PC-9 (cell line): ENCODE data around the gene ZNF462. TPM values are rescaled to one million over a fixed set of nuclear protein-coding genes. Genes with fewer than 3 reads are reported as not detected.

Experiments
- BruUV-seq: library from RNA; stranded (reverse); fragments of 400-500 nt; replicated peaks from 2 replicates; lab custom pipeline; 2021; lab: Mats Ljungman, UMichigan
- CTCF ChIA-PET: fragments of 300-600 bp; sonication (Branson Sonifier 250); formaldehyde crosslinking; loops from one replicate; lab custom pipeline; 2022; ENCODE audit warnings: antibody characterized with exemption; lab: Charles Lee
- POLR2A ChIA-PET: fragments of 300-600 bp; sonication (Branson Sonifier 250); formaldehyde crosslinking; loops from one replicate; lab custom pipeline; 2022; ENCODE audit warnings: antibody characterized with exemption; ENCODE audit not compliant: unreplicated experiment; lab: Charles Lee
- DNase-seq, 2 experiments: peaks; one replicate each; pipeline versions ENCODE4 v3.0.0 to v3.0.0-alpha.2; 2015 to 2022; ENCODE audit warnings: mixed read lengths in 1 of 2
- H2AFZ ChIP-seq: fragments of 200-600 bp; sonication (generic); 2 replicates; pipeline ENCODE4 v1.8.1; 2017; ENCODE audit warnings: antibody characterized with exemption
- H3F3A ChIP-seq: fragments of 200-600 bp; sonication (generic); 2 replicates; pipeline ENCODE4 v1.8.1; 2017; ENCODE audit warnings: antibody characterized with exemption, mild to moderate bottlenecking, low read depth; ENCODE audit not compliant: insufficient read depth
- H3K27ac ChIP-seq: fragments of 200-600 bp; sonication (generic); 2 replicates; pipeline ENCODE4 v1.6.1; 2016; ENCODE audit warnings: mixed run types
- H3K27me3 ChIP-seq: fragments of 200-600 bp; sonication (generic); 2 replicates; pipeline ENCODE4 v1.6.1; 2016; ENCODE audit warnings: low read depth, mixed run types; ENCODE audit not compliant: insufficient read depth
- H3K36me3 ChIP-seq: fragments of 200-600 bp; sonication (generic); 2 replicates; pipeline ENCODE4 v1.6.1; 2016; ENCODE audit warnings: low read depth, mixed run types
- H3K4me1 ChIP-seq: fragments of 200-600 bp; sonication (generic); replicated peaks from 2 replicates; pipeline ENCODE4 v1.6.1; 2016; ENCODE audit warnings: mixed run types; ENCODE audit not compliant: insufficient read depth
- H3K4me2 ChIP-seq: fragments of 200-600 bp; sonication (generic); 2 replicates; pipeline ENCODE4 v1.6.1; 2017; ENCODE audit warnings: mixed run types
- H3K4me3 ChIP-seq: fragments of 200-600 bp; sonication (generic); 2 replicates; pipeline ENCODE4 v1.6.1; 2016; ENCODE audit warnings: mixed run types
- H3K79me2 ChIP-seq: fragments of 200-600 bp; sonication (generic); 2 replicates; pipeline ENCODE4 v1.6.1; 2017; ENCODE audit warnings: low read depth, mixed run types
- H3K9me2 ChIP-seq: fragments of 200-600 bp; sonication (generic); 2 replicates; pipeline ENCODE4 v1.8.1; 2017; ENCODE audit warnings: mild to moderate bottlenecking; ENCODE audit not compliant: insufficient read depth
- H3K9me3 ChIP-seq: fragments of 200-600 bp; sonication (generic); 2 replicates; pipeline ENCODE4 v1.8.1; 2016; ENCODE audit warnings: low read depth; ENCODE audit not compliant: insufficient read depth
- H4K20me1 ChIP-seq: fragments of 200-600 bp; sonication (generic); 2 replicates; pipeline ENCODE4 v1.8.1; 2017; ENCODE audit not compliant: insufficient read depth
- EZH2 ChIP-seq: fragments of 200-600 bp; sonication (generic); IDR thresholded peaks from 2 replicates; pipeline ENCODE4 v1.8.0; 2017; ENCODE audit warnings: antibody characterized with exemption, low read depth
- intact Hi-C: fragments of 100-400 bp; cut with micrococcal nuclease; formaldehyde crosslinking; loops from one replicate; pipeline ENCODE4 v1.10.0; 2022; ENCODE audit not compliant: unreplicated experiment
- total RNA-seq: library from RNA; stranded (reverse); gene quantifications from 2 replicates; pipeline ENCODE4 v1.2.3, GENCODE V29; 2021
- TF ChIP-seq, protein P1 (sequence below): fragments of 200-600 bp; sonication (generic); conservative IDR thresholded peaks from 2 replicates; pipeline ENCODE4 v1.6.1; 2017; ENCODE audit warnings: mixed run types, antibody characterized with exemption, mild to moderate bottlenecking, moderate library complexity

The ZNF462 gene
- total RNA-seq, 1 experiment from 2014 or later = 4.8 TPM

DNA sequence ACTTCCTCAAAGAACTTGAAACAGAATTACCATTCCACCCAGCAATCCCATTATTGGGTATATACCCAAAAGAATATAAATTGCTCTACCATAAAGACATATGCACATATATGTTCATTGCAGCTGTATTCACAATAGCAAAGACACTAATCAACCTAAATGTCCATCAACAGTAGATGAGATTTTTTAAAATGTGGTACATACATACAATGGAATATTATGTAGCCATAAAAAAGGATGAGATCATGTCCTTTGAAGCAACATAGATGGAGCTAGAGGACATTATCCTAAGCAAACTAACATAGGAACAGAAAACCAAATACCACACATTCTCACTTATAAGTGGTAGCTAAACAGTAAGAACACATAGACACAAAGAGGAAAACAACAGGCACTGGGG is 28.1 kb upstream of the ZNF462 start:
- Histone ChIP-seq H3K27ac (no peak overlapping the region), H3K36me3 (no peaks in the 10 kb centered on the region), H4K20me1 (no peaks in the 10 kb centered on the region), H3K9me3 (no peaks in the 10 kb centered on the region), H3K4me2 (no peak overlapping the region), H3K4me1 (no peaks in the 10 kb centered on the region), H3K79me2 (no peaks in the 10 kb centered on the region), H3F3A (no peaks in the 10 kb centered on the region), H3K27me3 (no peaks in the 10 kb centered on the region), H3K9me2 (no peaks in the 10 kb centered on the region), H3K4me3 (no peak overlapping the region), H2AFZ (no peak overlapping the region)
- ChIA-PET POLR2A (no interaction called here), CTCF (no interaction called here)
- intact Hi-C loops = no loop called here
- DNase-seq = no peak
- BruUV-seq = no TSS peak
- no peak for TF ChIP-seq EZH2
- TF ChIP-seq, protein P1, sequence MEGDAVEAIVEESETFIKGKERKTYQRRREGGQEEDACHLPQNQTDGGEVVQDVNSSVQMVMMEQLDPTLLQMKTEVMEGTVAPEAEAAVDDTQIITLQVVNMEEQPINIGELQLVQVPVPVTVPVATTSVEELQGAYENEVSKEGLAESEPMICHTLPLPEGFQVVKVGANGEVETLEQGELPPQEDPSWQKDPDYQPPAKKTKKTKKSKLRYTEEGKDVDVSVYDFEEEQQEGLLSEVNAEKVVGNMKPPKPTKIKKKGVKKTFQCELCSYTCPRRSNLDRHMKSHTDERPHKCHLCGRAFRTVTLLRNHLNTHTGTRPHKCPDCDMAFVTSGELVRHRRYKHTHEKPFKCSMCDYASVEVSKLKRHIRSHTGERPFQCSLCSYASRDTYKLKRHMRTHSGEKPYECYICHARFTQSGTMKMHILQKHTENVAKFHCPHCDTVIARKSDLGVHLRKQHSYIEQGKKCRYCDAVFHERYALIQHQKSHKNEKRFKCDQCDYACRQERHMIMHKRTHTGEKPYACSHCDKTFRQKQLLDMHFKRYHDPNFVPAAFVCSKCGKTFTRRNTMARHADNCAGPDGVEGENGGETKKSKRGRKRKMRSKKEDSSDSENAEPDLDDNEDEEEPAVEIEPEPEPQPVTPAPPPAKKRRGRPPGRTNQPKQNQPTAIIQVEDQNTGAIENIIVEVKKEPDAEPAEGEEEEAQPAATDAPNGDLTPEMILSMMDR = no peak

DNA sequence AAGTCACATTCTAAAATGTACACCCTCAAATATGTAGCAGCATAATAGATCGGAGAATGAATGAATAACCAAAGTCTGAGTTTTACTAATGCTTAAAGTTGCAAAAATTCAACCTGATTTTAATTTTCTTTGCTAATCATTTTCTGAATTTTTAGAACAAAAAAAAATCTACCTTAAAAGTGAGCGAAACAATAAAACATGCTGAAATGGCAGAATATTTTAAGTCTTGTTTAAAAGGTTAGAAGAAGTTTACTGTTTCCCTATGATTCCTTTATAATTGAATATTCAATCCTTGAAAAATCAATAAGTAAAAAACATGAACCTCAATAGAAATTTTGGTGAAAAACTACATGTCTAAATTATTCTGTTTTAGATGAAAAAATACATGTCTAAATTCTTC is 27.1 kb upstream of the ZNF462 start:
- Histone ChIP-seq H3K27ac (no peak overlapping the region), H3K4me2 (no peak overlapping the region), H3K36me3 (no peaks in the 10 kb centered on the region), H3K27me3 (no peaks in the 10 kb centered on the region), H3K9me3 (no peaks in the 10 kb centered on the region), H3K9me2 (no peaks in the 10 kb centered on the region), H3K4me1 (no peaks in the 10 kb centered on the region), H2AFZ (no peak overlapping the region), H3K79me2 (no peaks in the 10 kb centered on the region), H3K4me3 (no peak overlapping the region), H4K20me1 (no peaks in the 10 kb centered on the region), H3F3A (no peaks in the 10 kb centered on the region)
- no TSS peak for BruUV-seq
- TF ChIP-seq EZH2 = no peak
- TF ChIP-seq, protein P1 = no peak
- intact Hi-C loops = no loop called here
- ChIA-PET POLR2A (no interaction called here), CTCF (no interaction called here)
- no peak for DNase-seq

DNA sequence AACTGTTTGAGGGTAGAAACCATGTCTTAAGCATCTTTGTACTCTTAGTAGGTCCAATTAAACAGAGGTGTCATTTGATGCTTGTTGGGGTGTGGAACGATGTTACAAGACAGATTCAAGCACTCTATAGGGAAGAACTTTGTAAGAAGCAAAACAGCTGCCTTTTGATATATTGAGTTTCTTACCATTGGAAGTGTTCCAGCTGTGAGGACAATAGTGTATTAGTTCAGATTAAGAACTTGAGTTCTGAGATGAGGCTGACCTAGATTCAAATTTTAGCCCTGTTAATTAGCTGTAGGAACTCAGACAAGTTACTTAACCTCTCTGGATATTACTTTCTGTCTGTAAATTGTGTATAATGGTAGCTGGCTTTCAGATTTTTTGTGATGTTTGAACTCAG is 19.6 kb upstream of the ZNF462 start:
- Histone ChIP-seq H3K79me2 (no peaks in the 10 kb centered on the region), H3K4me1 (peaks cover 19% of the 10 kb centered on the region), H3F3A (peaks cover 4% of the 10 kb centered on the region; the same call in 1 of the 2 replicates), H3K27ac (no peak overlapping the region), H3K27me3 (no peaks in the 10 kb centered on the region), H3K4me2 (no peak overlapping the region), H3K36me3 (no peaks in the 10 kb centered on the region), H2AFZ (no peak overlapping the region), H4K20me1 (no peaks in the 10 kb centered on the region), H3K9me3 (0 out of 2 replicates have a peak, but pooled peaks cover 6% of the 10 kb centered on the region), H3K9me2 (no peaks in the 10 kb centered on the region), H3K4me3 (no peak overlapping the region)
- intact Hi-C loops = no loop called here
- CTCF ChIA-PET = no interaction called here
- POLR2A ChIA-PET = no interaction called here
- no peak for DNase-seq
- no TSS peak for BruUV-seq
- no peak for TF ChIP-seq EZH2
- TF ChIP-seq, protein P1 = no peak
